ENCODE data around the gene GTF3C5.
"Not testable (repeated sequence)": the region's sequence is repeated elsewhere in the genome, so short reads cannot be mapped to it uniquely, and the experiment has no call there.

GTF3C5 gene

GRCh38 chr9:132996526-132996925, 34.3 kb upstream of the GTF3C5 start:
- Histone ChIP-seq H3K4me2 (ENCODE audit: insufficient read depth, low read length, poor library complexity, severe bottlenecking) (no peak overlapping the region), H2BK120ac (ENCODE audit: low read depth, low read length) (no peak overlapping the region), H3K9ac (ENCODE audit: low read depth, low read length, poor library complexity) (no peak overlapping the region), H3K79me1 (ENCODE audit: low read depth, low read length) (no peaks in the 10 kb centered on the region), H3K14ac (ENCODE audit: low read length) (no peak overlapping the region), H3K18ac (ENCODE audit: low read length) (no peak overlapping the region), H3K4ac (ENCODE audit: low read length) (no peak overlapping the region), H2AFZ (ENCODE audit: low read length) (no peak overlapping the region), H4K8ac (ENCODE audit: low read depth, low read length) (no peak overlapping the region), H3K9me3 (replicated peaks in 1 of 2; ENCODE audit: control insufficient read depth in 2 of 2, insufficient read depth in 1 of 2, low read depth in 1 of 2, low read length in 2 of 2) (no peaks in the 10 kb centered on the region), H3K23ac (ENCODE audit: low read depth, low read length, poor library complexity) (peak overlapping the region; percentile 65), H4K91ac (ENCODE audit: low read depth, low read length, poor library complexity) (no peak overlapping the region), H2BK12ac (ENCODE audit: low read length) (no peak overlapping the region), H2BK15ac (ENCODE audit: low read length) (no peak overlapping the region), H2BK5ac (ENCODE audit: low read length) (no peak overlapping the region), H3K4me1 (ENCODE audit: control insufficient read depth in 2 of 2, insufficient read depth in 1 of 2, low read depth in 1 of 2, low read length in 2 of 2) (peaks cover 0 to 3% of the 10 kb centered on the region in 2 donors), H3K4me3 (ENCODE audit: low read length in 2 of 2) (no peak overlapping the region), H3K27me3 (ENCODE audit: control insufficient read depth in 3 of 3, insufficient read depth in 3 of 3, low read depth in 1 of 3, low read length in 3 of 3) (peaks cover 0 to 70% (median 0%) of the 10 kb centered on the region in 3 experiments), H2AK5ac (ENCODE audit: low read depth, low read length) (peak overlapping the region; percentile 18), H3K36me3 (replicated peaks in 1 of 2; ENCODE audit: control insufficient read depth in 2 of 2, insufficient read depth in 2 of 2, low read length in 2 of 2) (no peaks in the 10 kb centered on the region), H3K27ac (replicated peaks; ENCODE audit: low read length) (no peak overlapping the region)
- no CpG with 5 or more reads among the region's 13 CpGs for WGBS, 2 donors (ENCODE audit: extremely low coverage in 2 of 2, insufficient read length in 2 of 2, insufficient replicate concordance in 1 of 2)
- no peak for DNase-seq (ENCODE audit: low spot score)

GRCh38 chr9:132997591-132997990, 33.2 kb upstream of the GTF3C5 start:
- Histone ChIP-seq H3K4me3 (ENCODE audit: low read length in 2 of 2) (no peak overlapping the region), H3K14ac (ENCODE audit: low read length) (no peak overlapping the region), H3K9me3 (replicated peaks in 1 of 2; ENCODE audit: control insufficient read depth in 2 of 2, insufficient read depth in 1 of 2, low read depth in 1 of 2, low read length in 2 of 2) (no peaks in the 10 kb centered on the region), H3K4me2 (ENCODE audit: insufficient read depth, low read length, poor library complexity, severe bottlenecking) (no peak overlapping the region), H3K4me1 (ENCODE audit: control insufficient read depth in 2 of 2, insufficient read depth in 1 of 2, low read depth in 1 of 2, low read length in 2 of 2) (peaks cover 0 to 3% of the 10 kb centered on the region in 2 donors), H4K8ac (ENCODE audit: low read depth, low read length) (no peak overlapping the region), H4K91ac (ENCODE audit: low read depth, low read length, poor library complexity) (no peak overlapping the region), H3K18ac (ENCODE audit: low read length) (no peak overlapping the region), H3K4ac (ENCODE audit: low read length) (no peak overlapping the region), H3K79me1 (ENCODE audit: low read depth, low read length) (no peaks in the 10 kb centered on the region), H3K23ac (ENCODE audit: low read depth, low read length, poor library complexity) (no peak overlapping the region), H2BK12ac (ENCODE audit: low read length) (no peak overlapping the region), H2BK120ac (ENCODE audit: low read depth, low read length) (no peak overlapping the region), H2AK5ac (ENCODE audit: low read depth, low read length) (no peak overlapping the region), H3K36me3 (replicated peaks in 1 of 2; ENCODE audit: control insufficient read depth in 2 of 2, insufficient read depth in 2 of 2, low read length in 2 of 2) (no peaks in the 10 kb centered on the region), H3K9ac (ENCODE audit: low read depth, low read length, poor library complexity) (no peak overlapping the region), H3K27ac (replicated peaks; ENCODE audit: low read length) (no peak overlapping the region), H2BK15ac (ENCODE audit: low read length) (no peak overlapping the region), H2AFZ (ENCODE audit: low read length) (no peak overlapping the region), H3K27me3 (ENCODE audit: control insufficient read depth in 3 of 3, insufficient read depth in 3 of 3, low read depth in 1 of 3, low read length in 3 of 3) (peaks cover 0 to 71% (median 0%) of the 10 kb centered on the region in 3 experiments), H2BK5ac (ENCODE audit: low read length) (no peak overlapping the region)
- no peak for DNase-seq (ENCODE audit: low spot score)
- no CpG with 5 or more reads among the region's 4 CpGs for WGBS, 2 donors (ENCODE audit: extremely low coverage in 2 of 2, insufficient read length in 2 of 2, insufficient replicate concordance in 1 of 2)

- peaks cover 0 to 76% (median 0%) of the 10 kb centered on the region in 3 experiments for H3K27me3 ChIP-seq (ENCODE audit: control insufficient read depth in 3 of 3, insufficient read depth in 3 of 3, low read depth in 1 of 3, low read length in 3 of 3)
- H2BK12ac ChIP-seq (ENCODE audit: low read length); H3K23ac ChIP-seq (ENCODE audit: low read depth, low read length, poor library complexity); H3K18ac ChIP-seq (ENCODE audit: low read length); H3K9me3 ChIP-seq (replicated peaks in 1 of 2; ENCODE audit: control insufficient read depth in 2 of 2, insufficient read depth in 1 of 2, low read depth in 1 of 2, low read length in 2 of 2); H3K4me3 ChIP-seq (ENCODE audit: low read length in 2 of 2); H2AFZ ChIP-seq (ENCODE audit: low read length); H2BK15ac ChIP-seq (ENCODE audit: low read length); H3K4me2 ChIP-seq (ENCODE audit: insufficient read depth, low read length, poor library complexity, severe bottlenecking); H4K91ac ChIP-seq (ENCODE audit: low read depth, low read length, poor library complexity); H4K8ac ChIP-seq (ENCODE audit: low read depth, low read length); H3K4ac ChIP-seq (ENCODE audit: low read length); H3K36me3 ChIP-seq (replicated peaks in 1 of 2; ENCODE audit: control insufficient read depth in 2 of 2, insufficient read depth in 2 of 2, low read length in 2 of 2); DNase-seq (ENCODE audit: low spot score); H3K27ac ChIP-seq (replicated peaks; ENCODE audit: low read length); H3K9ac ChIP-seq (ENCODE audit: low read depth, low read length, poor library complexity); H2BK120ac ChIP-seq (ENCODE audit: low read depth, low read length); H3K4me1 ChIP-seq (ENCODE audit: control insufficient read depth in 2 of 2, insufficient read depth in 1 of 2, low read depth in 1 of 2, low read length in 2 of 2); H3K14ac ChIP-seq (ENCODE audit: low read length); H3K79me1 ChIP-seq (ENCODE audit: low read depth, low read length); H2AK5ac ChIP-seq (ENCODE audit: low read depth, low read length); H2BK5ac ChIP-seq (ENCODE audit: low read length): not testable (repeated sequence)
- WGBS, 2 donors (ENCODE audit: extremely low coverage in 2 of 2, insufficient read length in 2 of 2, insufficient replicate concordance in 1 of 2) = no CpG with 5 or more reads among the region's 4 CpGs
Measured at GRCh38 chr9:132998221-132998620, 32.6 kb upstream of the GTF3C5 start.

DNA sequence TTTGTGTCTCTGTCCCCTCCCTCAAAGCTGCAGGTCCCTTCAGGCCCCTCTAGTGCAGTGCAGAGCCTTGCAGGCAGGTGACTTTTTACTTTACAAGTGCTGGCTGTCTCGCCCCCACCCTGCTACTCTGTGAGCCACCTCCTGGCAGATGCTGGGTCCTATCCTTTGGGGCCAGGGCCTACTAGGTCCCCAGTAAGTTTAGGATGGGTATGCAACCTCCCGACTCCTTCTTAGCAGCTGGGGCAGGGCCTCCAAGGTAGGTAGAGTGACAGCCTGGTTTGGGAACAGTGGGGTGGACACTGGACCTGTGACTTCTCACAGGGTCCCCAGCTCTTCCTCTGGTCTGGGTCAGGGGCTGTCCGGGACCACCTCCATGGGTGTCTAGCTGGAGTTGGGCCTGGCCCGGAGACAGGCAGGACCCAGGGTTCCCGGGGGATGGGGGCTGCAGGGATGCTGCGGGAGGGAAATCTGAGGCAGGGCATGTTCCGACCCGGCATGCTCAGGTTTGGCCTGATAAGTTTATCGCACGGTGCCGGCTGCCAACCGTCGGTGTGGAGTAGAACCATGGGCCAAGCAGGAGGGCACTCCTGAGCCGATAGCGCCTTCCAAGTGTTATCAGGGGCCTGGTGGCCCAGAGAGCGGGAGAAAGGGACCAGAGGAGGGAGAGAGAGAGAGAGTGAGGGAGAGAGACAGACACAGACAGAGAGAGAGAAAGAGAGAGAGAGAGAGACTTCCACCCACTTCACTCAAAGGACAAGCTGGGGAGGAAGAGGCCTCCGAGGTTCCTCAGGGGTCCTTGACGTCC, 31.8 kb upstream of the GTF3C5 start:
- no peak for DNase-seq (ENCODE audit: low spot score)
- H2AK5ac ChIP-seq (ENCODE audit: low read depth, low read length) = no peak overlapping the region
- no peak overlapping the region for H2BK120ac ChIP-seq (ENCODE audit: low read depth, low read length)
- peak overlapping the region; percentile 25 for H3K18ac ChIP-seq (ENCODE audit: low read length)
- no peaks in the 10 kb centered on the region for H3K36me3 ChIP-seq (replicated peaks in 1 of 2; ENCODE audit: control insufficient read depth in 2 of 2, insufficient read depth in 2 of 2, low read length in 2 of 2)
- H3K14ac ChIP-seq (ENCODE audit: low read length) = no peak overlapping the region
- peaks cover 8 to 11% of the 10 kb centered on the region in 2 donors for H3K4me1 ChIP-seq (ENCODE audit: control insufficient read depth in 2 of 2, insufficient read depth in 1 of 2, low read depth in 1 of 2, low read length in 2 of 2)
- H2BK5ac ChIP-seq (ENCODE audit: low read length) = no peak overlapping the region
- WGBS, 2 donors (ENCODE audit: extremely low coverage in 2 of 2, insufficient read length in 2 of 2, insufficient replicate concordance in 1 of 2) = no CpG with 5 or more reads among the region's 18 CpGs
- H3K79me1 ChIP-seq (ENCODE audit: low read depth, low read length) = no peaks in the 10 kb centered on the region
- no peak overlapping the region for H3K4me3 ChIP-seq (ENCODE audit: low read length in 2 of 2)
- H2AFZ ChIP-seq (ENCODE audit: low read length) = peak overlapping the region; percentile 29
- no peak overlapping the region for H4K8ac ChIP-seq (ENCODE audit: low read depth, low read length)
- H2BK12ac ChIP-seq (ENCODE audit: low read length) = no peak overlapping the region
- no peak overlapping the region for H2BK15ac ChIP-seq (ENCODE audit: low read length)
- no peak overlapping the region for H3K4me2 ChIP-seq (ENCODE audit: insufficient read depth, low read length, poor library complexity, severe bottlenecking)
- H3K4ac ChIP-seq (ENCODE audit: low read length) = no peak overlapping the region
- no peak overlapping the region for H3K23ac ChIP-seq (ENCODE audit: low read depth, low read length, poor library complexity)
- H3K9me3 ChIP-seq (replicated peaks in 1 of 2; ENCODE audit: control insufficient read depth in 2 of 2, insufficient read depth in 1 of 2, low read depth in 1 of 2, low read length in 2 of 2) = no peaks in the 10 kb centered on the region
- no peak overlapping the region for H3K9ac ChIP-seq (ENCODE audit: low read depth, low read length, poor library complexity)
- peaks cover 0 to 79% (median 0%) of the 10 kb centered on the region in 3 experiments for H3K27me3 ChIP-seq (ENCODE audit: control insufficient read depth in 3 of 3, insufficient read depth in 3 of 3, low read depth in 1 of 3, low read length in 3 of 3)
- no peak overlapping the region for H3K27ac ChIP-seq (replicated peaks; ENCODE audit: low read length)
- H4K91ac ChIP-seq (ENCODE audit: low read depth, low read length, poor library complexity) = no peak overlapping the region

All from neuronal stem cell (in vitro differentiated cells).